Activated T-helper 2 cell treated with anti-CD3 and anti-CD28 coated beads, Interferon-gamma antibody, Interleukin-2, Interleukin-4, amounts not matched to agents 10 μg/mL and 5 μg/mL and 100 μg/mL, durations not matched to agents 14 hours and 24 hours and 36 hours (primary cell): ENCODE measurements around the gene PLA2G4E. TPM values are rescaled to one million over a fixed set of nuclear protein-coding genes. Genes with fewer than 3 reads are reported as not detected.

Experiments
- DNase-seq: peaks from one replicate; pipeline ENCODE4 v3.0.0; 2021; ENCODE audit warnings: low spot score
- H3K27ac Mint-ChIP-seq: one replicate; pipeline ENCODE4 v1.8.0; 2021; ENCODE audit warnings: mixed read lengths
- H3K27me3 Mint-ChIP-seq: one replicate; pipeline ENCODE4 v1.8.0; 2021; ENCODE audit warnings: low read depth, mixed read lengths
- H3K36me3 Mint-ChIP-seq: one replicate; pipeline ENCODE4 v1.8.0; 2021; ENCODE audit warnings: low read depth, mixed read lengths
- H3K4me1 Mint-ChIP-seq: one replicate; pipeline ENCODE4 v1.8.0; 2021; ENCODE audit warnings: low read depth, mixed read lengths
- H3K4me3 Mint-ChIP-seq: one replicate; pipeline ENCODE4 v1.8.0; 2021; ENCODE audit warnings: low read depth, mild to moderate bottlenecking, moderate library complexity, mixed read lengths
- H3K9me3 Mint-ChIP-seq: one replicate; pipeline ENCODE4 v1.8.0; 2021; ENCODE audit warnings: mixed read lengths
- intact Hi-C: fragments of 100-400 bp; cut with micrococcal nuclease; formaldehyde crosslinking; loops from one replicate; pipeline ENCODE4 v1.15.1; 2023
- total RNA-seq: library from RNA; stranded (reverse); gene quantifications from 2 replicates; pipeline ENCODE4 v1.2.3, GENCODE V29; 2022

Gene PLA2G4E
- total RNA-seq, 1 donor from 2014 or later: not detected

GRCh38 chr15:42045211-42045615, 24.4 kb upstream of the PLA2G4E start:
- DNase-seq: no peak
- Mint-ChIP-seq H3K36me3 (no peaks in the 10 kb centered on the region), H3K27me3 (no peaks in the 10 kb centered on the region), H3K4me3 (no peak overlapping the region), H3K4me1 (peaks cover 4% of the 10 kb centered on the region), H3K27ac (no peak overlapping the region), H3K9me3 (no peaks in the 10 kb centered on the region)
- intact Hi-C loops: no loop called here

- Mint-ChIP-seq H3K4me1 (peaks cover 7% of the 10 kb centered on the region), H3K9me3 (no peaks in the 10 kb centered on the region), H3K27ac (no peak overlapping the region), H3K36me3 (no peaks in the 10 kb centered on the region), H3K4me3 (no peak overlapping the region), H3K27me3 (no peaks in the 10 kb centered on the region)
- DNase-seq: no peak
- intact Hi-C loops: no loop called here
These were observed 22.0 kb upstream of the PLA2G4E start for GRCh38 chr15:42042602-42043400.

- Mint-ChIP-seq H3K4me1 (peaks cover 7% of the 10 kb centered on the region), H3K27ac (no peak overlapping the region), H3K9me3 (no peaks in the 10 kb centered on the region), H3K27me3 (no peaks in the 10 kb centered on the region), H3K36me3 (no peaks in the 10 kb centered on the region), H3K4me3 (no peak overlapping the region)
- intact Hi-C loops: no loop called here
- no peak for DNase-seq
These were observed 17.6 kb upstream of the PLA2G4E start for GRCh38 chr15:42038401-42038800.

GRCh38 chr15:42037656-42038055, 16.8 kb upstream of the PLA2G4E start:
- no peaks in the 10 kb centered on the region for H3K9me3 Mint-ChIP-seq
- H3K36me3 Mint-ChIP-seq: no peaks in the 10 kb centered on the region
- no peak overlapping the region for H3K27ac Mint-ChIP-seq
- intact Hi-C loops: no loop called here
- DNase-seq: no peak
- H3K27me3 Mint-ChIP-seq: no peaks in the 10 kb centered on the region
- H3K4me3 Mint-ChIP-seq: no peak overlapping the region
- peaks cover 7% of the 10 kb centered on the region for H3K4me1 Mint-ChIP-seq

- Mint-ChIP-seq H3K4me1 (peaks cover 7% of the 10 kb centered on the region), H3K4me3 (no peak overlapping the region), H3K36me3 (no peaks in the 10 kb centered on the region), H3K9me3 (no peaks in the 10 kb centered on the region), H3K27ac (no peak overlapping the region), H3K27me3 (no peaks in the 10 kb centered on the region)
- no peak for DNase-seq
- intact Hi-C loops: no loop called here
These were observed 16.1 kb upstream of the PLA2G4E start for GRCh38 chr15:42036966-42037365.

- Mint-ChIP-seq H3K27me3 (no peaks in the 10 kb centered on the region), H3K27ac (no peak overlapping the region), H3K36me3 (no peaks in the 10 kb centered on the region), H3K4me3 (no peak overlapping the region), H3K9me3 (no peaks in the 10 kb centered on the region), H3K4me1 (peaks cover 7% of the 10 kb centered on the region)
- intact Hi-C loops: no loop called here
- DNase-seq: no peak
These were observed 15.5 kb upstream of the PLA2G4E start for GRCh38 chr15:42036112-42036905.

- Mint-ChIP-seq H3K36me3 (no peaks in the 10 kb centered on the region), H3K9me3 (no peaks in the 10 kb centered on the region), H3K27me3 (no peaks in the 10 kb centered on the region), H3K4me1 (peaks cover 7% of the 10 kb centered on the region), H3K27ac (no peak overlapping the region), H3K4me3 (no peak overlapping the region)
- DNase-seq: no peak
- intact Hi-C loops: no loop called here
These were observed 14.6 kb upstream of the PLA2G4E start for GRCh38 chr15:42035435-42035761.

- H3K36me3 Mint-ChIP-seq: no peaks in the 10 kb centered on the region
- no peaks in the 10 kb centered on the region for H3K9me3 Mint-ChIP-seq
- peaks cover 7% of the 10 kb centered on the region for H3K4me1 Mint-ChIP-seq
- peaks cover 3% of the 10 kb centered on the region for H3K27me3 Mint-ChIP-seq
- no peak overlapping the region for H3K4me3 Mint-ChIP-seq
- H3K27ac Mint-ChIP-seq: no peak overlapping the region
- intact Hi-C loops: no loop called here
- no peak for DNase-seq
These were observed 14.0 kb upstream of the PLA2G4E start for GRCh38 chr15:42034628-42035434.

GRCh38 chr15:42033214-42033873, 12.5 kb upstream of the PLA2G4E start:
- Mint-ChIP-seq H3K9me3 (no peaks in the 10 kb centered on the region), H3K4me1 (peaks cover 5% of the 10 kb centered on the region), H3K27me3 (peaks cover 5% of the 10 kb centered on the region), H3K4me3 (no peak overlapping the region), H3K27ac (no peak overlapping the region), H3K36me3 (no peaks in the 10 kb centered on the region)
- no peak for DNase-seq
- intact Hi-C loops: no loop called here

GRCh38 chr15:42032376-42033213, 11.8 kb upstream of the PLA2G4E start:
- intact Hi-C loops: no loop called here
- no peak overlapping the region for H3K4me3 Mint-ChIP-seq
- H3K27ac Mint-ChIP-seq: no peak overlapping the region
- H3K9me3 Mint-ChIP-seq: no peaks in the 10 kb centered on the region
- no peak for DNase-seq
- no peaks in the 10 kb centered on the region for H3K36me3 Mint-ChIP-seq
- peaks cover 5% of the 10 kb centered on the region for H3K4me1 Mint-ChIP-seq
- peaks cover 9% of the 10 kb centered on the region for H3K27me3 Mint-ChIP-seq

GRCh38 chr15:42031198-42031915, 10.5 kb upstream of the PLA2G4E start:
- Mint-ChIP-seq H3K4me1 (peaks cover 5% of the 10 kb centered on the region), H3K36me3 (no peaks in the 10 kb centered on the region), H3K27ac (no peak overlapping the region), H3K9me3 (no peaks in the 10 kb centered on the region), H3K27me3 (peaks cover 12% of the 10 kb centered on the region), H3K4me3 (no peak overlapping the region)
- no peak for DNase-seq
- intact Hi-C loops: no loop called here
